ENCODE data around the gene MIEF2.
"Not testable (repeated sequence)": the region's sequence is repeated elsewhere in the genome, so short reads cannot be mapped to it uniquely, and the experiment has no call there.

Gene MIEF2

DNA sequence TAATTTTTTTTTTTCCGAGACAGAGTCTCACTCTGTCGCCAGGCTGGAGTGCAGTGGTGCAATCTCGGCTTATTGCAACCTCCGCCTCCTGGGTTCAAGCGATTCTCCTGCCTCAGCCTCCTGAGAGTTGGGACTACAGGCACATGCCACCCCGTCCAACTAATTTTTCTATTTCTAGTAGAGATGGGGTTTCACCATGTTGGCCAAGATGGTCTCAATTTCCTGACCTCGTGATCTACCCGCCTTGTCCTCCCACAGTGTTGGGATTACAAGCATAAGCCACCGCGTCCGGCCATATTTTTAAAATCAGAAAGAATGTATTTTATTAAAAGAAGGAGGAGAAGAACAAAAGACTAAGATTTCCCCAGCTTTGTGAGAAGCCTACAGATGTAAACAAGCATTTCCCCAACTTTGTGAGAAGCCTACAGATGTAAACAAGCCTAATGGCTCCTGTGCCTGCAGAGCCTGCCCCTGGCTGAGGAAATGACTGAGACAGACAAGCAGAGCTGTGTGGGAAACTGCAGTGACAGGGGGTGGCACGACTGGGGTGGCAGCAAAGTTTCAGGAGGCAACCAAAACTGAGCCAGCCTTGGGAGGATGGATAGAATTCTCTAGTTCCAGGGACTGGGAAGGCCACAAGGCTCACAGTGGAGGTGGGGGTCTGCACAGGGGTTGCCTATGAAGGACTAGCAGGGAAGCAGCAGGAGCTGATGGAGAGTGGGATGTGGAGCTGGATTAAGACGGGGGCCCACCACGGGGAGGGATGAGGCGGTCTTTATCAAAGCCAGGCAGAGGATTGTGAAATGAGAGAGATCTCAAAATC, 31.5 kb downstream of the MIEF2 start:
- no peak for DNase-seq (ENCODE audit: low spot score)

DNA sequence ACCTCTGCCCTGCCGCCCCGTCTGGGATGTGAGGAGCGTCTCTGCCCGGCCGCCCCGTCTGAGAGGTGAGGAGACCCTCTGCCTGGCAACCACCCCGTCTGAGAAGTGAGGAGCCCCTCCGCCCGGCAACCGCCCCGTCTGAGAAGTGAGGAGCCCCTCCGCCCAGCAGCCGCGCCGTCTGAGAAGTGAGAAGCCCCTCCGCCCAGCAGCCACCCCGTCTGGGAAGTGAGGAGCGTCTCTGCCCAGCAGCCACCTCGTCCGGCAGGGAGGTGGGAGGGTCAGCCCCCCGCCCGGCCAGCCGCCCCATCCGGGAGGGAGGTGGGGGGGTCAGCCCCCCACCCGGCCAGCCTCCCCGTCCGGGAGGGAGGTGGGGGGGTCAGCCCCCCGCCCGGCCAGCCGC, 37.6 kb downstream of the MIEF2 start:
- not testable (repeated sequence) for DNase-seq (ENCODE audit: low spot score)

- DNase-seq (ENCODE audit: low spot score) = no peak
These were observed 40.4 kb downstream of the MIEF2 start for GRCh38 chr17:18300725-18301480.

GRCh38 chr17:18303206-18303605, 42.7 kb downstream of the MIEF2 start:
- DNase-seq (ENCODE audit: low spot score) = not testable (repeated sequence)

DNA sequence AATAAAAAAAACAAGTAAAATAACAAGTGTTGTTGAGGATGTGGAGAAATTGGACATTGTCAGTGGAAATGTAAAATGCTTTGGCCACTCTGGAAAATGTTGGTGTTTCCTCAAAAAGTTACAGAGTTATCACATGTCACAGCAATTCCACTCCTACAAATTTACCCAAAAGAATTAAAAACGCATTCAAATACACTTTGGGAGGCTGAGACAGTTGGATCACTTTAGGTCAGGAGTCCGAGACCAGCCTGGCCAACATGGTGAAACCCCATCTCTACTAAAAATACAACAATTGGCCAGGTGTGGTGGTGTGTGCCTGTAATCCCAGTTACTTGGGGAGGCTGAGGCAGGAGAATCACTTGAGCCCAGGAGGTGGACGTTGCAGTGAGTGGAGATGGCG, 48.7 kb downstream of the MIEF2 start:
- no peak for DNase-seq (ENCODE audit: low spot score)

DNA sequence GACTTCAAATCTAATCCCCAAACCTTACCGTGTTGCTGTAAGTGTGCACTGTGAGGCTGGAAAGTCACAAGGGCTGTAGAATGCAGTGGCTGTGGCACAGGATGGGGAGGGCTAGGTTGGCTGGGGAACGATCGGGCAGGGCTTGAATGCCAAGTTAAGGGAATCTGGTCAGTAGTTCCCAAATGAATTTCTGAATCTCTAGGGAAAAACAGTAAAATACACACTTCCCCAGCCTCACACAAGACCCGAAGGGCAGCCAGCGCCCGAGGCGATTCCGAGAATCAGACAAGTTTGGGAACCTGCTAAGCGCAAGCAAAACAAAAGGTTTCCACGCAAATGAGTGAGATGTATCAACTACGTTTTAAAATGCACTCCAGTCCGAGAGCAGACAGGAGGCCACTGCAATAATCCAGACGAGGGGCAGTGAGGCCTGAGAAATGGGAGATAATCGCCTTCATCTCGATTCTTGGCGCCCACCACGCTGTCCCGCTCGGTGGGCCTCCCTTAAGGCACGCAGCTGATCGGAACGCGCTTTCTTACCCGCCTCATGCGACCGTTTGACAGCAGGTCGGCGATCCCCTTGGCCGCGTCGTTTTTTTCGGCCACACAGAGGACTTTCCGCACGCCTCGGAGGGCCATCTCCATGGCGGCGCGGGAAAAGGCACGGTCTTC, 53.7 kb downstream of the MIEF2 start:
- DNase-seq (ENCODE audit: low spot score) = no peak

DNA sequence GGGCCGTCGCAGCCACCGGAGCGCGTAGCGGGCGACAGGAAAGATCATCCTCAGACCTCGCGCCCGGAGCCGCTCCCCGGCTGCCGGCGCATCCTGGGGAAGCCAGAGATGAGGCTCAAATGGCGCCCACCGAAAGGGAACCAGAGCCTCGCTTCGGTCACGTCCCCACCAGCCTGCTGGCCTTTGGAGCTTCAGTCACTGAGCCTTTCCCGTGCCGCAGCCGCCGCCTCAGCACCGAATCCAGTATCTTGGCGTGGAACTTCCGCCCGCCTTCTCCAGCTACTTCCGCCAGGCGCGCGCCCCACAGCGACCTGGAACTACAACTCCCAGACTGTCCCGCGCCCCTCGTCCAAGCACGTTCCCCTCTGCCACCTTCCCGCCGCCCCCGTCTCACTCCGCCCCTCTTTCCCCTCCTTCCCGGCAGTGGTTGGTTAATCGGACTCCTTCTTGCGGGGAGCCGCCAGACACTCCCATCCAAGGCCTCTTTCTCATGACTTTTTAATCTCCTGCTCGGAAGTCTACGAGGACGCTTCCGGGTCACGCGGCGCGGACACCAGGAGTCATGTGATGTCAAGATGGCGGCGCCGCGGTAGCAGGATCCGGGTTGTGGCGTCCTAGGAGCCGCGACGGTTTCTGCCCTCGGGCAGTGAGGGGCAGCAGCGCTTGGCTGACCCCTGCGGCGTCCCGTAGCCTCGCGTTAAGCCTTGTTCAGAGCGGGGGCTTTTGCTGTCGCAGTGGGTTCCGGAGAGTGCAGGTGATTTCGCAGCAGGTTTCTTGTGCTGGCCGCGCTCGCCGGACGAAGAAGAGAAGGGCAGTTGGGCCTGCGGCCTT, 54.5 kb downstream of the MIEF2 start, which contains the start of the genes SMCR8 and TOP3A:
SMCR8 (plus strand) TSS at position 563 of the 831 bp plus-strand sequence. CDS start 497 bp downstream, outside the sequence.
TOP3A (minus strand) TSS at position 264 of the 831 bp plus-strand sequence; CDS start at position 48, 216 bp downstream.
- peak; percentile 98 for DNase-seq (ENCODE audit: low spot score)

- DNase-seq (ENCODE audit: low spot score) = no peak
These were observed 55.1 kb downstream of the MIEF2 start for GRCh38 chr17:18315562-18315922.

GRCh38 chr17:18315961-18316360, 55.5 kb downstream of the MIEF2 start:
- no peak for DNase-seq (ENCODE audit: low spot score)

All from putamen (tissue), 1 donor.